DMS79 treated with DMSO at 0.1 percent for 48 hours (cell line): ENCODE data around the gene PRMT7.

Experiments
- DNase-seq: peaks from one replicate; lab custom pipeline; 2025; lab: John Stamatoyannopoulos, UW

The PRMT7 gene

GRCh38 chr16:68310774-68311511 is at the start of gene PRMT7, which contains the start of gene SLC7A6OS:
Gene PRMT7, plus strand, starts transcription at chr16:68311019. Its CDS starts 4,961 bp downstream, at chr16:68315980.
Gene SLC7A6OS, minus strand, starts transcription at chr16:68310946. Its CDS starts 20 bp downstream, at chr16:68310926.
- peak; percentile 62 for DNase-seq

- DNase-seq: no peak
These were observed 47.2 kb upstream of the PRMT7 start for GRCh38 chr16:68263559-68264127.

GRCh38 chr16:68264128-68265077 is 46.4 kb upstream of the PRMT7 start, which contains the start of gene SLC7A6:
Gene SLC7A6, plus strand, starts transcription at chr16:68264526. Its CDS starts 10,201 bp downstream, at chr16:68274727.
- peak; percentile 17 for DNase-seq

GRCh38 chr16:68265078-68265920 is 45.5 kb upstream of the PRMT7 start:
- DNase-seq: peak; percentile 30

GRCh38 chr16:68267612-68268405 is 43.0 kb upstream of the PRMT7 start:
- DNase-seq: peak; percentile 50

GRCh38 chr16:68269793-68270192 is 41.0 kb upstream of the PRMT7 start:
- DNase-seq: no peak

GRCh38 chr16:68270353-68270752 is 40.5 kb upstream of the PRMT7 start:
- DNase-seq: no peak

GRCh38 chr16:68272507-68273209 is 38.2 kb upstream of the PRMT7 start:
- DNase-seq: peak; percentile 30

GRCh38 chr16:68273459-68273858 is 37.4 kb upstream of the PRMT7 start:
- DNase-seq: no peak

- DNase-seq: no peak
These were observed 36.9 kb upstream of the PRMT7 start for GRCh38 chr16:68273896-68274295.

GRCh38 chr16:68274441-68274840 is 36.4 kb upstream of the PRMT7 start:
- no peak for DNase-seq

GRCh38 chr16:68275611-68276191 is 35.1 kb upstream of the PRMT7 start:
- DNase-seq: peak; percentile 66

- DNase-seq: peak; percentile 25
These were observed 34.6 kb upstream of the PRMT7 start for GRCh38 chr16:68276223-68276622.

GRCh38 chr16:68279726-68280558 is 30.9 kb upstream of the PRMT7 start:
- DNase-seq: no peak

- no peak for DNase-seq
These were observed 29.3 kb upstream of the PRMT7 start for GRCh38 chr16:68281368-68282063.

- no peak for DNase-seq
These were observed 28.8 kb upstream of the PRMT7 start for GRCh38 chr16:68282064-68282452.

- DNase-seq: no peak
These were observed 27.5 kb upstream of the PRMT7 start for GRCh38 chr16:68283346-68283745.
